HepG2 (cell line): ENCODE measurements around the gene JTB. TPM values are rescaled to one million over a fixed set of nuclear protein-coding genes. Genes with fewer than 3 reads are reported as not detected.

Experiments
- ARID5B ChIP-seq: IDR thresholded peaks from 2 replicates; pipeline ENCODE4 v1.4.0; 2020; ENCODE audit warnings: mild to moderate bottlenecking, missing genetic modification reagents
- HINFP ChIP-seq: sonication (generic); formaldehyde crosslinking; IDR thresholded peaks from 2 replicates; pipeline ENCODE4 v1.4.0; 2020; ENCODE audit warnings: low read depth, mild to moderate bottlenecking, missing genetic modification reagents
- KMT2B ChIP-seq: IDR thresholded peaks from 2 replicates; pipeline ENCODE4 v1.6.1; 2016; ENCODE audit warnings: missing genetic modification reagents, missing compliant biosample characterization
- ZBTB2 ChIP-seq: sonication (generic); formaldehyde crosslinking; IDR thresholded peaks from 2 replicates; pipeline ENCODE4 v1.8.0; 2022; ENCODE audit warnings: low read depth, missing genetic modification reagents
- ZBTB40 ChIP-seq, 2 experiments: fragments of 450-650 bp in 1 of 2; sonication (generic) in 1 of 2; formaldehyde crosslinking in 1 of 2; IDR thresholded peaks; 2 replicates each; pipeline versions ENCODE4 v1.6.1 to v1.8.0; 2016 to 2022; ENCODE audit warnings: antibody characterized with exemption in 1 of 2, mild to moderate bottlenecking in 1 of 2, missing genetic modification reagents in 1 of 2
- ZNF101 ChIP-seq: sonication (generic); formaldehyde crosslinking; IDR thresholded peaks from 2 replicates; pipeline ENCODE4 v1.4.0; 2020; ENCODE audit warnings: mild to moderate bottlenecking, low read depth, missing genetic modification reagents, borderline replicate concordance
- ZNF143 ChIP-seq: sonication (generic); formaldehyde crosslinking; IDR thresholded peaks from 2 replicates; pipeline ENCODE4 v1.4.0; 2020; ENCODE audit warnings: missing genetic modification reagents
- ZNF207 ChIP-seq: fragments of 450-650 bp; IDR thresholded peaks from 2 replicates; pipeline ENCODE4 v1.6.1; 2016; ENCODE audit warnings: antibody characterized with exemption, borderline replicate concordance
- ZNF256 ChIP-seq: sonication (generic); formaldehyde crosslinking; conservative IDR thresholded peaks from 2 replicates; pipeline ENCODE4 v1.4.0; 2020; ENCODE audit warnings: missing genetic modification reagents
- ZNF335 ChIP-seq: sonication (generic); formaldehyde crosslinking; IDR thresholded peaks from 2 replicates; pipeline ENCODE4 v1.4.0; 2020; ENCODE audit warnings: missing genetic modification reagents
- ZNF432 ChIP-seq: sonication (generic); formaldehyde crosslinking; IDR thresholded peaks from 2 replicates; pipeline ENCODE4 v1.5.0; 2020; ENCODE audit warnings: missing genetic modification reagents, mild to moderate bottlenecking, borderline replicate concordance
- polyA plus RNA-seq, 8 experiments: library from polyadenylated mRNA; depleted of rRNA in 3 of 8; stranded (reverse) in 7 of 8; unstranded in 1 of 8; fragments of >200 nt; fragmentation: Illumina TruSeq in 4 of 8; extraction: Trizol in 4 of 8; gene quantifications; 2 replicates each; pipeline versions ENCODE4 v1.2.1 to v1.2.3, GENCODE V29; 2011 to 2016; ENCODE audit warnings: low read depth in 4 of 8, missing spikeins in 1 of 8, mixed read lengths in 1 of 8; ENCODE audit not compliant: insufficient read depth in 1 of 8
- total RNA-seq, 5 experiments: library from RNA; depleted of rRNA; stranded (reverse); fragments of >200 nt; fragmentation: Illumina TruSeq; extraction: Trizol; gene quantifications; 2 replicates each; pipeline ENCODE4 v1.2.3, GENCODE V29; 2016; ENCODE audit warnings: low read depth in 1 of 5

JTB gene
- total and polyA plus RNA-seq, 2 of the 13 experiments (the other 11 are each of a cell fraction or from before 2014, with no cell fraction given), result 96.7 to 99.2 TPM

- TF ChIP-seq ZBTB40 (IDR thresholded peaks at IDR 0.05) (0 out of 2 replicates have a peak, but pooled peaks have one; percentile 17), ZBTB40 (CRISPR knock-in tag; IDR thresholded peaks at IDR 0.05) (peak; percentile 57), ZNF143 (CRISPR knock-in tag) (peak; percentile 97), ZNF256 (CRISPR knock-in tag) (peak; percentile 88), HINFP (no peak), ZNF101 (CRISPR knock-in tag) (no peak; the same call in 1 of the 2 replicates), KMT2B (CRISPR knock-in tag) (peak; percentile 68; the same call in 1 of the 2 replicates), ARID5B (CRISPR knock-in tag) (peak; percentile 29; the same call in 1 of the 2 replicates), ZNF335 (CRISPR knock-in tag) (no peak), ZNF432 (CRISPR knock-in tag) (no peak), ZBTB2 (peak; percentile 25; the same call in 1 of the 2 replicates), ZNF207 (no peak)
Observed at GRCh38 chr1:153958111-153958960, 19.1 kb downstream of the JTB start, which contains the start of gene CRTC2 (continued).
